Adrenal gland (tissue), 5 donors: ENCODE results near the gene HNMT.

Source experiments
- POLR2A ChIP-seq, 2 donors: fragments of 450-650 bp; IDR thresholded peaks; one replicate each; pipeline ENCODE4 v1.6.1; 2017; ENCODE audit warnings: antibody characterized with exemption in 2 of 2, mild to moderate bottlenecking in 2 of 2, moderate library complexity in 1 of 2
- TF ChIP-seq, protein P1 (sequence below), 6 experiments: fragments of 450-650 bp in 4 of 6; fragments of 200-600 bp in 2 of 6; sonication (generic) in 1 of 6; IDR thresholded peaks; 1 replicate in 5 of 6; 2 replicates in 1 of 6; pipeline versions ENCODE4 v1.5.1 to v1.8.0; 2016 to 2021; ENCODE audit warnings: antibody characterized with exemption in 6 of 6, mild to moderate bottlenecking in 2 of 6, moderate library complexity in 1 of 6
- donor health status: DM: no; HTN: no; CAD: no.

DNA sequence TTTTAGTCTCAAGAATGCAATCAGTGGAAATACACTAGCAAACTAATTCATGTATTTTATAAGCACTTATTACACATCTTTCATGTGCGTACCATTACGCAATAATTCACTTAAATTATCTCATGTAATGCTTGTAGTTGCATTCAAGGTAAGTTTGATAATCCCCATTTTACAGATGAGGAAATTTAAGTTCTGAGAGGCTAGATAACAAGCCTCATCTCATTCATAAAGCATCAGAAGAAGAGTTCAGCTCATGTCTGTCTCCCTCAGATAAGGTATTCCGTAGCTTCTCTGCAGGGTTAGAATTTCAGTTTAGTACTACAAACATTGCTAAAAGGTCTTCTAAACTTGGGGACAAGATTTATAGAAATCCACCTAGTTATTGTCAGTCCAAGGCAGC, 47.8 kb downstream of the HNMT start:
- TF ChIP-seq, protein P1, sequence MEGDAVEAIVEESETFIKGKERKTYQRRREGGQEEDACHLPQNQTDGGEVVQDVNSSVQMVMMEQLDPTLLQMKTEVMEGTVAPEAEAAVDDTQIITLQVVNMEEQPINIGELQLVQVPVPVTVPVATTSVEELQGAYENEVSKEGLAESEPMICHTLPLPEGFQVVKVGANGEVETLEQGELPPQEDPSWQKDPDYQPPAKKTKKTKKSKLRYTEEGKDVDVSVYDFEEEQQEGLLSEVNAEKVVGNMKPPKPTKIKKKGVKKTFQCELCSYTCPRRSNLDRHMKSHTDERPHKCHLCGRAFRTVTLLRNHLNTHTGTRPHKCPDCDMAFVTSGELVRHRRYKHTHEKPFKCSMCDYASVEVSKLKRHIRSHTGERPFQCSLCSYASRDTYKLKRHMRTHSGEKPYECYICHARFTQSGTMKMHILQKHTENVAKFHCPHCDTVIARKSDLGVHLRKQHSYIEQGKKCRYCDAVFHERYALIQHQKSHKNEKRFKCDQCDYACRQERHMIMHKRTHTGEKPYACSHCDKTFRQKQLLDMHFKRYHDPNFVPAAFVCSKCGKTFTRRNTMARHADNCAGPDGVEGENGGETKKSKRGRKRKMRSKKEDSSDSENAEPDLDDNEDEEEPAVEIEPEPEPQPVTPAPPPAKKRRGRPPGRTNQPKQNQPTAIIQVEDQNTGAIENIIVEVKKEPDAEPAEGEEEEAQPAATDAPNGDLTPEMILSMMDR (IDR thresholded peaks at IDR 0.05), result no peak
- no peak for TF ChIP-seq POLR2A (IDR thresholded peaks at IDR 0.05)
